ENCODE measurements around the gene PLS1.
"Not testable (repeated sequence)": the region's sequence is repeated elsewhere in the genome, so short reads cannot be mapped to it uniquely, and the experiment has no call there.

PLS1 gene

DNA sequence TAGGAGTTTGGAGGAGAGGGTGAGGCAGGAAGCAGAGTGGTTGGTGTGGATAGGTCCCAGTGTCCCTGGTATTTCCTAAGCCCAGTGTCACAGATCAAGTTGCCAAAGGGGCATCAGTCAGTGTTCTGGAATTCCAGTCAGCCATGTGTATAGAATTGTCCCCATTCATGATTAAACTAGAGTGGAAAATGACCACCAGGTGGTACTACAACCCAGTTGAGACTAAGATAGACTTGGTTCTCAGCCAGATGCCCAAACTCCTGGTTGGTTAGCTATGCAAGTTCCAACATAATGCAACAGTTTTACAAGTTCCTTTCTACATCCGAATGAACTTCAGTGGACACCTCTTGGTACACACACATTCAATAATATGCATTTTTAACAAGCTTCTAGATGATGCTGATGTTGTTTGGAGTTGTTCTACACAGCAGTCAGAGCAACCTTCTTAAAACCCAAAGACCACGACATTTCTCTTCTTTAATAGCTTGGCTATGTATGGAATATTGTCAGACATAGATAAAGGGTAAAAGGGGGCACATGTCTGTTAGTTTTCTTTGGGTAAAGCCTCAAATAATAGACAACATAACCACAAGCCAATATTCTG lies 9.3 kb upstream of the PLS1 start:
- Histone ChIP-seq H4K20me1 (ENCODE audit: insufficient read depth, low read length) (no peaks in the 10 kb centered on the region), H3K9me3 (ENCODE audit: low read length) (no peaks in the 10 kb centered on the region), H3K36me3 (ENCODE audit: insufficient read depth, low read length) (no peaks in the 10 kb centered on the region), H3K27me3 (ENCODE audit: insufficient read depth, low read length) (peaks cover 5% of the 10 kb centered on the region; the same call in 1 of the 2 replicates), H3K79me2 (ENCODE audit: insufficient read depth, low read length) (no peaks in the 10 kb centered on the region), H3K4me3 (ENCODE audit: low read depth, low read length, poor library complexity, severe bottlenecking) (no peak overlapping the region), H3K9ac (ENCODE audit: low read length) (no peak overlapping the region), H3K27ac (ENCODE audit: low read depth, low read length, poor library complexity, severe bottlenecking) (no peak overlapping the region), H3K4me1 (ENCODE audit: insufficient read depth, low read length, severe bottlenecking) (no peaks in the 10 kb centered on the region), H2AFZ (ENCODE audit: low read length) (no peak overlapping the region), H3F3A (ENCODE audit: insufficient read depth, low read length) (no peaks in the 10 kb centered on the region), H3K9me2 (ENCODE audit: low read depth, low read length) (no peaks in the 10 kb centered on the region), H3K4me2 (ENCODE audit: low read length) (no peak overlapping the region)
- TF ChIP-seq, protein P1, sequence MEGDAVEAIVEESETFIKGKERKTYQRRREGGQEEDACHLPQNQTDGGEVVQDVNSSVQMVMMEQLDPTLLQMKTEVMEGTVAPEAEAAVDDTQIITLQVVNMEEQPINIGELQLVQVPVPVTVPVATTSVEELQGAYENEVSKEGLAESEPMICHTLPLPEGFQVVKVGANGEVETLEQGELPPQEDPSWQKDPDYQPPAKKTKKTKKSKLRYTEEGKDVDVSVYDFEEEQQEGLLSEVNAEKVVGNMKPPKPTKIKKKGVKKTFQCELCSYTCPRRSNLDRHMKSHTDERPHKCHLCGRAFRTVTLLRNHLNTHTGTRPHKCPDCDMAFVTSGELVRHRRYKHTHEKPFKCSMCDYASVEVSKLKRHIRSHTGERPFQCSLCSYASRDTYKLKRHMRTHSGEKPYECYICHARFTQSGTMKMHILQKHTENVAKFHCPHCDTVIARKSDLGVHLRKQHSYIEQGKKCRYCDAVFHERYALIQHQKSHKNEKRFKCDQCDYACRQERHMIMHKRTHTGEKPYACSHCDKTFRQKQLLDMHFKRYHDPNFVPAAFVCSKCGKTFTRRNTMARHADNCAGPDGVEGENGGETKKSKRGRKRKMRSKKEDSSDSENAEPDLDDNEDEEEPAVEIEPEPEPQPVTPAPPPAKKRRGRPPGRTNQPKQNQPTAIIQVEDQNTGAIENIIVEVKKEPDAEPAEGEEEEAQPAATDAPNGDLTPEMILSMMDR (IDR thresholded peaks at IDR 0.05; ENCODE audit: low read length), result peak; percentile 83
- TF ChIP-seq EZH2 (IDR thresholded peaks at IDR 0.05; ENCODE audit: borderline replicate concordance, low read length), result no peak

DNA sequence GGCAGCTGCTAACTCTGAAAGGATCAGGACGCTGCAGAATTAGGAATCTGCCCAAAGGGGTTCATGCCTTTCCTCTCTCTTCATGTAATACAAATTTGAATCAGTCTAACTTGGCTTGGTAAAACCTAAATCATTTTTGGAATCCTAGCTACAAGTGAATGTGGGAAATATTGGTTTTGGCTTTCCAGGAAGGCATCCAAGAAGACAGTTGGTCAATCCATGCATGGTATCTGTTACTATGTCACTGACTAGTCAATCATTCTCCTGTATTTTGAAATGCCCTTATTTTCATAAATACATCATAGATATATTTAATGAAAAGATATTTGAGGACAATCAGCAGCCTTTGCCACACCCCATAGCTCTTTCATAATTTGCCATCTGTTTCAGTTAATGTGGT lies 7.5 kb upstream of the PLS1 start:
- H3K27me3 ChIP-seq (ENCODE audit: insufficient read depth, low read length), result peaks cover 5% of the 10 kb centered on the region; the same call in 1 of the 2 replicates
- H3F3A ChIP-seq (ENCODE audit: insufficient read depth, low read length), result no peaks in the 10 kb centered on the region
- H4K20me1 ChIP-seq (ENCODE audit: insufficient read depth, low read length), result no peaks in the 10 kb centered on the region
- no peak overlapping the region for H3K4me2 ChIP-seq (ENCODE audit: low read length)
- no peak overlapping the region for H3K9ac ChIP-seq (ENCODE audit: low read length)
- TF ChIP-seq, protein P1 (IDR thresholded peaks at IDR 0.05; ENCODE audit: low read length), result no peak
- TF ChIP-seq EZH2 (IDR thresholded peaks at IDR 0.05; ENCODE audit: borderline replicate concordance, low read length), result no peak
- H3K36me3 ChIP-seq (ENCODE audit: insufficient read depth, low read length), result no peaks in the 10 kb centered on the region
- H3K79me2 ChIP-seq (ENCODE audit: insufficient read depth, low read length), result no peaks in the 10 kb centered on the region
- no peaks in the 10 kb centered on the region for H3K4me1 ChIP-seq (ENCODE audit: insufficient read depth, low read length, severe bottlenecking)
- no peak overlapping the region for H3K4me3 ChIP-seq (ENCODE audit: low read depth, low read length, poor library complexity, severe bottlenecking)
- no peak overlapping the region for H2AFZ ChIP-seq (ENCODE audit: low read length)
- H3K9me3 ChIP-seq (ENCODE audit: low read length), result no peaks in the 10 kb centered on the region
- H3K9me2 ChIP-seq (ENCODE audit: low read depth, low read length), result no peaks in the 10 kb centered on the region
- no peak overlapping the region for H3K27ac ChIP-seq (ENCODE audit: low read depth, low read length, poor library complexity, severe bottlenecking)

DNA sequence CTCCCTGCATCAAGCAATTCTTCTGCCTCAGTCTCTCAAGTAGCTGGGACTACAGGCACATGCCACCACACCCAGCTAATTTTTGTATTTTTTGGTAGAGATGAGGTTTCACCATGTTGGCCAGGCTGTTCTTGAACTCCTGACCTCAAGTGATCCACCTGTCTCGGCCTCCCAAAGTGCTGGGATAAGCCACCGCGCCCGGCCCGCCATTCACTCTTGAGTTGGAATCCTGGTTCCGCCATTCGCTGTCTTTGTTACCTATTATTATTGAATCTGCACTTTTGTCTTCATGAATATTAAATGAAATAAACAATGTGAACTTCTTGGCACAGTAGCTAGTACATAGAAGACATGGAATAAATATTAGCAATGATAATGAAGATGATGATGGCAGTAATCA lies 3.9 kb upstream of the PLS1 start:
- H3K27me3 ChIP-seq (ENCODE audit: insufficient read depth, low read length); H3K4me2 ChIP-seq (ENCODE audit: low read length): not testable (repeated sequence)

DNA sequence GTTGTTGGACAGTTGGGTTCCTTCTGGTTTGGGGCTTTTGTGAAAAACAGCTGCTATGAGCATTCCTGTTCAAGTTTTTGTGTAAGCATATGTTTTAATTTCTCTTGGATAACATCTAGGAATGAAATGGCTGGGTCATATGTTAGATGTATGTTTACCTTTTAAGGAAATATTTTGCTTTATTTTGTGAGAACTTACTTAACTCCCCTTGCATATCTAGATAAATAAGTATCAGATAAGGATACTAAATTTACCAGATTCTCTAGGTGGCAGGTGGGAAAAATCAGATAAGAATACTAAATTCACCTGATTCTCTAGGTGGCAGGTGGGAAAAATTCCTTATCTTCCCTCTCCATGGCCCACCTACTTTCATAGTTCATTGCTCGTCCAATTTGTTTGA lies 1.1 kb upstream of the PLS1 start:
- Histone ChIP-seq H3K27me3 (ENCODE audit: insufficient read depth, low read length) (no peaks in the 10 kb centered on the region), H3K9me2 (ENCODE audit: low read depth, low read length) (no peaks in the 10 kb centered on the region), H3K36me3 (ENCODE audit: insufficient read depth, low read length) (no peaks in the 10 kb centered on the region), H2AFZ (ENCODE audit: low read length) (no peak overlapping the region), H4K20me1 (ENCODE audit: insufficient read depth, low read length) (no peaks in the 10 kb centered on the region), H3F3A (ENCODE audit: insufficient read depth, low read length) (no peaks in the 10 kb centered on the region), H3K79me2 (ENCODE audit: insufficient read depth, low read length) (no peaks in the 10 kb centered on the region), H3K4me1 (ENCODE audit: insufficient read depth, low read length, severe bottlenecking) (peaks cover 24% of the 10 kb centered on the region), H3K4me3 (ENCODE audit: low read depth, low read length, poor library complexity, severe bottlenecking) (no peak overlapping the region), H3K4me2 (ENCODE audit: low read length) (peak overlapping the region; percentile 96; the same call in 1 of the 2 replicates), H3K27ac (ENCODE audit: low read depth, low read length, poor library complexity, severe bottlenecking) (no peak overlapping the region), H3K9ac (ENCODE audit: low read length) (no peak overlapping the region), H3K9me3 (ENCODE audit: low read length) (no peaks in the 10 kb centered on the region)
- no peak for TF ChIP-seq EZH2 (IDR thresholded peaks at IDR 0.05; ENCODE audit: borderline replicate concordance, low read length)
- TF ChIP-seq, protein P1 (IDR thresholded peaks at IDR 0.05; ENCODE audit: low read length), result no peak

More for the DNA sequence above, 3.9 kb upstream of the PLS1 start:
- not testable (repeated sequence) for H3K9ac ChIP-seq (ENCODE audit: low read length); H3K9me3 ChIP-seq (ENCODE audit: low read length); H3K36me3 ChIP-seq (ENCODE audit: insufficient read depth, low read length); H2AFZ ChIP-seq (ENCODE audit: low read length); H3K4me3 ChIP-seq (ENCODE audit: low read depth, low read length, poor library complexity, severe bottlenecking); H4K20me1 ChIP-seq (ENCODE audit: insufficient read depth, low read length); H3K9me2 ChIP-seq (ENCODE audit: low read depth, low read length); H3K27ac ChIP-seq (ENCODE audit: low read depth, low read length, poor library complexity, severe bottlenecking); H3K79me2 ChIP-seq (ENCODE audit: insufficient read depth, low read length); H3F3A ChIP-seq (ENCODE audit: insufficient read depth, low read length)
- peaks cover 18% of the 10 kb centered on the region for H3K4me1 ChIP-seq (ENCODE audit: insufficient read depth, low read length, severe bottlenecking)
